Islet of Langerhans (tissue), 1 donor: ENCODE results near the gene MOB3A.
"Not testable (repeated sequence)": the region's sequence is repeated elsewhere in the genome, so short reads cannot be mapped to it uniquely, and the experiment has no call there.

Source experiments
- FAIRE-seq: peaks from one replicate; lab custom pipeline; 2011; peaks lifted over from hg19 to GRCh38; lab: Jason Lieb, UNC

The MOB3A gene

DNA sequence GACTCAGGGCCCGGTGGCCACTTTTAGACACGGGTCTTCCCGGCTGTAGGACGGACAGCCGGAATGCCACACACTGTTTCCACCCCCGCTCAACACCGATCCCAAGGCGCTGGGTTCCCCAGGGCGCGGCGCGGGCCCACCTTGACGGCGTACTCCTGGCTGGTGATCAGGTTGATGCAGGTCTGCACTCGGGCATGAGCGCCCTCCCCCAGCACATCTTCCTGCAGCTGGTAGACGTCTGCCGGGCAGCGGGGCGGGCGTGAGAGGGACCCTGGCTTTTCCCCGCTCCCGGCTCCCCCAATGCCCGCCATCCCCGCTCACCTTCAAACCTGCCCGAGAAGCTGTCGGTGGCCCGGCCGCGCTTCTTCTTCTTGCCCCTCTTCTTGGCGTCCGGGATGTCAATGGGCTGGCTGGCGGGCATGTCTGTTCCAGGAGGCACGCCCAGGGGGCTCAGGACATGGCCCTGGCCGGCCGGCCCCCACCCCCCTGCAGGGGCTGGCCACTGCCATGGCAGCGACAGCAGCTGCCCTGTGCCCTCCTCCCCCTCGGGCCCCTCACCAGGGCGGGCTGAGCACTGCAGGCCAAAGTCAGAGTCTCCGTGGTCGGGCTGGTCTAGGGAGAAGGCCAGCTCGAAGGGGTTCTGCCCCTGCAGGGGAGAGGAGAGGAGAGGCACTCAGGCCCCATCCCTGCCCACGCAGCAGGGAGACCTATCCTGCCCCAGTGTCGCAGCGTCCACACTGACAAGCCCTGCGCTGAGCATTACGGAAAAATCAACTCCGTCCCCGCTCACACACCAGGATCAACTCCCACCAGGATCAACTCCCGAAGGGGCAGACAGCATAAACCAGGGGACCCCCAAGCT lies 49.8 kb downstream of the MOB3A start:
- FAIRE-seq, result no peak

DNA sequence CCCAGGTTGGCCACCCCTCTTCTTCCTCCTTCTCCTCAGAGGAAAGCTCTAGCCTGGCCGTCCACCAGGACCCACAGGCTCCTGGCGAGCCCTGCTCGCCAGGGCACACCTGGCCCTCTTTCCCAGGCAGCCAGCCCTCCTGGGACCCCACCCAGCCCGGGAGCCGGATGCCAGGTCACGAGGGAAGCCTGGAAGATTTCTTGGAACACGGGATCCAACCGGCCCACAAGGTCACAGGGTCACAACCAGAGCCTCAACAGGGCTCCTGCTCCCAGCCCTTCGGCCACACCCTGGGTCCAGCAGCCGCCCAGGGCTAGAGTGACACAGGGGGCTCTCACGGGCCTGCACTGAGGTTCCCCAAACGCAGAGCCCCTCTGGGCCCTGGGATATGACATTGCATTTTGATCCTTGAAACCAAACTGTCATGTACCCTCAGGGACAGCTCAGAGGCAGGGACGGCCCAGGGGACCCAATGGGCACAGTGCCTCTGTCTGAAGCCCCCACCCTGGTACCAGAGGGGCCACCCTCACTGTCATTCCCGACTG lies 50.6 kb downstream of the MOB3A start:
- FAIRE-seq, result no peak

DNA sequence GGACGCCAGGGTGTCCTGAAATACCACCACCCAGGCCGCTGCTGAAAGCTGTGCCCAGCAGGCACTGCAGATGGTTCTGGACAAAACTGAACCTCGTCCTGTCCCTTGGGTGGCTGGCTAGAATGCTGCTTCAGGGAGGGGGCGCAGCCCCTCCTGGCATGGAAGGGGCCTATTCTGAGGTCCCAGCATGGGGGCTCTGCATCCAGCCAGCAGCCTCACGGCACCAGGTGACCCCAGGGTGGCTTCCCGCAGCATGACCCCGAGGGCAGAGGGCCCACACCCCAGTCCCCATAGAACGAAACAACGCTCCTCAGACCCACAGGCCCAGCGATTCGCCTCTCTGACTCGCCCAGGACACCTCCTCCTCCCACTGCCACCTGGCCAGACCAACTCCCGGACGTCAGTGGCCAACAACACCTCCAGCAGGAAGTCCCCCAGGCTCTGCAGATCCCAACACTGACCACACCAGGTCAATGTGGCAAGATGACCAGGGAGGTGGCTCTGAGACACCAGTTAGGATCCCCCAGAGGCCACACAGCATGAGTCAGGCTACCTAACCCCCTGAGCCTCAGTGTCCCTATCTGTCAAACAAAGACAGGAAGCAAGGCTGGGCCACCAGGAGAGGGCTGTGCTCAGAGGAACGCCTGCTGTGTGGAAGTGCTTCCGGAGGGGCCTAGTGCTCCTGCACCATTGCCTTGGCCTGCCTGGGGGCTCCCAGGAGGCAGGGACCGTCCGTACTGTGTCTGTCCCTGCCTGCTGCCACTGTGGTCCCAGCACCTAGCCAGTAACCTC lies 51.2 kb downstream of the MOB3A start:
- no peak for FAIRE-seq

DNA sequence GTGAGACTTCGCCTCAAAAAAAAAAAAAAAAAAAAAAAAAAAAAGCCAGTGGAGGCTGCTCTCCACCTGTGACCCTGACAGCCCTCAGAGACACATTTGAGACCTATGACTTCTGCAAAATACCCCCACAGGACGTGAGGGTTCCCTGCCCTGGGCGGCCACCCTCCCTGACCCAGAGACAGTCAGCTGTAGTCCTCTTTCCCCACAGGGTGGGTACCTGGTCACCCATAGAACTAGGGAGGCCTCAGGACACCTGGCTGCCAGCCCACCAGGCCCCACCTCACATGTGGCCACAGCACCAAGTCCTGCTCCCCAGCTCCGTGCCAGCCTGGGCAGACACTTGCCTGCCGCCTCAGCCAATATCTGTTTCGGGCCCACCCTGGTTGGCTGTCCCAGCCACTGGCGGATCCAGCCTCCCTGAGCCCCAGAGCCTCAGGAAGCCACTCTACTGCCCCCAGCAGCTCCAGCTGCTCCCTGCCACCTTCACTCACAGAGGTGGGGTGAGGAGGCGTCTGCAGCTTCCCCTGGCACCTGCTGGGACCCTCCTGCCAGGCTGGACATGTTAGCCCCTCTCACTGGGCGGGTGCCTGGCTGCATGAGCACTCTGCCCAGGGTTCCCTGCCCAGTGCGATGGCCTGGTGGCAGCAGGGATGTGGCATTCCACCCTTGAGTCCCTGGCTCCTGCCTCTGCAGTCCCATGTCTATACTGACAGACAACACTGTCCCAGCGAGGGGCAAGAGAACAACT lies 52.0 kb downstream of the MOB3A start:
- FAIRE-seq, result no peak

DNA sequence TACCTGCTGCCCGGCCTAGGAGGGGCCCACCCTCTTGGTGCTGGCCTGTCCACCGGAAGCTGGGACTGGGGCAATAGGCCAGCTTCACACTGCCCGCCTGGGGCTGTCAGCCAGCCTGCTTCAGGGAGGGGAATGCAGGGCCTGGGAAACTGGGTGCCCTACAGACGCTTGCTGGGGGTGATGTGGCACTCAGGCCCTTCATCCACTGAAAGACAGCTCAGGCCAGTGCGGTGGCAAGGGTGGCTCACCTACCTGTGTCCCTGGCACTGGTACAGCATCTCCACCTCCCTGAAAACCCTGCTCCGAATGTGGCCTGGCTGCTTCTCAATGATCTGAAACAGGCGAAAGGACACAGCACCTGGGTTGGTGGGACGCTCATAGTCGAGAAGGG lies 52.9 kb downstream of the MOB3A start:
- FAIRE-seq, result no peak

DNA sequence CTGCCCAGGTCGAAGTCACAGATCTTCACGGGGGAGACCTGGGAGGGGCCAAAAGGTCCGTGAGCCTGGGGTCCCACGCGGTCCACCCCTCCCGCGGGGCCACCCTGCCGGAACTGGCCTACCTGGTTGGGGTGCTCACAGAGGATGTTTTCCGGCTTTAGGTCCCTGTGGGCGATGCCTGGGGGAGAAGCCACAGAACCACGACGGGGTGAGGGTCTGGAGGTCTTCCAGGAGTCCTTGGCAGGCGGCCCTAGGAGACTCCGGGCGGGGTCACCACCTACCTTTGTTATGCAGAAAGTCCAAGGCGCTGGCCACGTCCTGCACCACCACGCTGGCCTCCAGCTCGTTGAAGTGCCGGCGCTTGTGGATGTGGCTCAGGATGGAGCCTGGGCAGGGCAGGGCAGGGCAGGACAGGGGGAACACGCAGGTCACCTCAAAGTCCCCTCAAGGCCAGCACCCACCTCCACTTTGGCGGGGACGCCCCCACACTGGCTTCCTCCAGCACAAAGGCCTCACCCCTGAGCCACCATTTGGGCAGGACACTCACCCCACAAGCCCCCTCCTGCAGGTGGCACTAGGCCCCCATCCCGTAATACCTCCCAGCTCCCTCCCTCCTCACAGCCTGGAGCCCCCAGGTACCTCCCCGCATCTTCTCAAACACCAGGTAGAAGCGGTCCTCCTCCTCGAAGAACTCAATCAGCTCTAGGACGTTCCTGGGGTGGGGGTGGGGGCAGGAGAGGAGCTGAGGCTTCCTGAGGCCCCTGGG lies 53.5 kb downstream of the MOB3A start:
- FAIRE-seq, result no peak

DNA sequence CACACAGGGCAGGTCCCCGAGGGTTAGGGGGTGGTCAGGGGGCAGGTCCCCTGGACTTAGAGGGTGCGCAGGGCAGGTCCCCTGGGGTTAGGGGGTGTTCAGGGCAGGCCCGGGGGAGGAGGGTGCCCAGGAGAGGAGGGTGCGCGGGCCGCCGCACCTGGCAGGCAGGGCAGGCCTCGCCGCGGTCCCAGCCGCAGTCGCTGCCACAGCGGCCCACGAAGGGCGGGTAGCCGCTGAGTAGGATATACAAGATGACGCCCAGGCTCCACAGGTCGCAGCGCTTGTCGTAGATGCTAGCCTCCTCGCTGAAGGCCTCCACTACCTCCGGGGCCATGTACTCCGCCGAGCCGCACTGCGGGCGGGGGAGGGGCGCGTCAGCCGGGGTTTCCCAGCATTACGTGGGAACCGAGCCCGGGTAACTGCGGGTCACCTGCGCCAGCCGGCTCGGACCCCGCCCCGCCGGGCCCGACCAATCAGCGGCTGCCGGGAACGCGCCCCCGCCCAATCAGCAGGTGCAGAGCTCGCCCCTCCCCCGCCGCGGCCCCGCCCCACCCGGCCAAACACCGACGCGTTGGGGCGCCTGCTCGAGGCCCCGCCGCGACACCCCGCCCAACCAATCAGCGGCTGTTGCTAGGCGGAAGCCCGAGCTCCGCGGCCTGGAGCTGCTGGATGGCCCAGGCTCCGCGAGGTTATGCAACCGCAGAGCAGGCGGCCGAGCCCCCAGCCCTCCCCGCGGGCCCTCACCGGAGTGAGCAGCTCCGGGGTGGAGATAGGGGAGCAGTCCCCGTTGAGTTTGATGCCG lies 54.2 kb downstream of the MOB3A start:
- FAIRE-seq, result peak; percentile 13

DNA sequence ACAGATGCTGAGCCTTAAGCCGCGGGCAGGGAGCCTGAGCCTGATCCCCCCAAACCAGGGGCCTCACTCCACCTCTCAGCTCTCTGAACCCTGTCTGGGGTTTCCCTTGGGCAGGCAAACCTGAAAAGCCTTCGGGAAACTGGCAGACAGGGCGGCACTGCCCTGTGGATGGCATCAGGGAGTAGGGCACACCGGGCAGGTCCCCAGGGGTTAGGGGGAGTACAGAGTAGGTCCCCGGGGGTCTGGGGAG lies 54.8 kb downstream of the MOB3A start:
- FAIRE-seq, result no peak

DNA sequence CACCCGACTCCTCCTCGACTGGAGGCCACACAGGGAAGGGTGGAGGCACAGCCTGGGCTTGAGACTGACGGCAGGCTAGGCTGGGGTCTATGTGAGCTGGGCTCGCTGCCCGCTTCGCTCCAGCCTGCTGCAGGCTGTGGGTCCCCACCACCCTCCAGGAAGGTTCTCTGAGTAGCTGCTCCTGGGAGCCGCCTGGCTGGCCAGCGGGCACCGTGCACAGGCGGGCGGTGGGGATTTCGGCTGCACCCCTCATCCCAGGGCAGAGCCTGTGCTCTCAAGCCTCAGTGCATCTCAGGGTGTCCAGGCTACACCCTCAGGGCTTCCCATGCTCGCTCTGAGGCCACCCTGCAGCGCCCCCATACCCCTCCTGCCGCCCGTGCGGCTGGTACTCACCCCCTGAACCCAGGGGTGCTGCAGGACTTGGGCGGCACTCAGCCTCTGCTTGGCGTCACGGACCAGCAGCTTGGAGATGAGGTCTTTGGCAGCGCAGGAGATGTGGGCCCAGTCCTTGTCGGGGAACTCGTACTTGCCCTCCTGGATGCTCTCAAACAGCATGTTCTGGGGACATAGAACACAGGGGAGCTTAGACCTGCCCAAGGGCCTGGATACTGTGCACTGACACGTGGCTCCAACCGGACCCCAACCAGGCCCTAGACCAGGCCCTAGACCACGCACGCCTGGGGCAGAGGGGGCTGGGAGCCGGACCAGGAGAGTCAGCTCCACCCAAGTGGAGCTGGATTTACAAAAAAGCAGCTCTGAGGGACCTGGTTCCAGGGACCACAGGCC lies 55.3 kb downstream of the MOB3A start:
- FAIRE-seq, result no peak

DNA sequence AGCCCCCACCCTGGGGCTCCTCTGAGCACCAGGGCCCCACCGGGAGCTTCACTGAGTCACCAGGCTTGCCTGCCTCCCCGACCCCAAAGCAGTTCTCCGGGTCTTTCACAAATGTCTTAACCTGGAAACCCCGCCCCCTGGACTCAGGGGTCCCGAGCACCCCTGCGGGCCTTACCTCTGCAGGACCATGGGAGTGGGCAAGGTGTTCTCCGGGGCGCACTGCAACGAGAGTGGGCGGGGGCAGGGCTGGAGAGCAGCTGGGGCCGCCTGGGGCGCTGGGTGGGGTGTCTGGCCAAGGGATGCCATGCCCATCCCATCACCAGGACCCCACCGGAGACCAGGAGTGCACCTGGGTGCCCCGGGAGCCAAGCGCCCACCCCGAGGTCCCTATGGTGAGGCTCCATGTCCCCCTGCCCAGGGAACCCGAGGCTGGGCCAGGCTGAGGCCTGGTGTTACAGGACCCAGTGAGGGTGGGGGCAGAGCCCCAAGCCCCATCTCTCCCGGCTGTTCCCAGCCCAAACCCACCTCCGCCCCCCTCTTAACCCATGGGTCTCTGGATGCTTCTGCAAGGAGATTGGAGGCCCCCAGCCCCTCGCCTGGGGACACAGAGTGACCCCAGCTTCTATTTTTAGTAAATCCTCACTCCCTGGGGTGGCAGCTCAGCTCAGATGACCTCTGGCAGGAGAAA lies 56.0 kb downstream of the MOB3A start:
- no peak for FAIRE-seq

DNA sequence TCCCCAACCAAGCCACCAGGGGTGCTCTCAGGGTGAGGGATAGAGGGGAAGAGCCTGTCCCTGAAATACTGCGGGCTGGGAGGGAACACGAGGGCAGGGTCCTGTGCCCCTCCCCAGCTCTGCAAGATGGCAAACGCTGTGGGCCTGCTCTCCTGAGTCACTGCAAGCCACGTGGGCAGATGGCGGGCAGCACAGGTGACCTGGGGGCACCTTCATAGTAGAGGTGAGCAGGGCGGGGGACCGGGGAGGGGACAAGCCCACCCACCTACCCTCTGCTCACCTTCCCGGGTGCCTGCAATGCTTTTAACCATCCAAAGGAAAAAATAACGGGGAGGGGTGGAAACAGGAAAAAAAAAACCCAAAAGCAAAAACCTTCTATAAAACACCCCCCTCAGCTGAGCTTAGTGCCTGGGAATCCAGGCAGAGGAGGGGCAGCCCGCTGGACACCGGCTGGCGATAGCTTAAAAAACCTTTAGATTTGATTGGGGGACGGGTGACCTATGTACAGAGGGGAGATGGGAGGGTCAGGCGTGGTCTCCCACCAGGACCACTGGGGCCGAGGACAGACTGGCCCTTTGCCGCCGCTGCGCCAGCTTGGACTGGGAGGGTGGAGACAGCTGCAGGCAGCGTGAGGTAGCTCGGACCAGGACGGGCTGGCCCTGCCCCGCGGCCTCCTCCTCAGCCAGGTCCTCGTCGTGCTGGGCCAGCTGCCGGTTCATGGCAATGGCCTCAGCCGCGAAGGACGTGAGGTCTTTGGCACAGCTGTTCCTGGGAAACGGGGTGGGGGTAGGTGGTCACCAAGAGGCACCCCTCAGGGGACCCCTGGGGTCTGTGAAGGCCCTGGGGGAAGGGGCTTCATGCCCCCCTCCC lies 56.8 kb downstream of the MOB3A start:
- FAIRE-seq, result no peak

DNA sequence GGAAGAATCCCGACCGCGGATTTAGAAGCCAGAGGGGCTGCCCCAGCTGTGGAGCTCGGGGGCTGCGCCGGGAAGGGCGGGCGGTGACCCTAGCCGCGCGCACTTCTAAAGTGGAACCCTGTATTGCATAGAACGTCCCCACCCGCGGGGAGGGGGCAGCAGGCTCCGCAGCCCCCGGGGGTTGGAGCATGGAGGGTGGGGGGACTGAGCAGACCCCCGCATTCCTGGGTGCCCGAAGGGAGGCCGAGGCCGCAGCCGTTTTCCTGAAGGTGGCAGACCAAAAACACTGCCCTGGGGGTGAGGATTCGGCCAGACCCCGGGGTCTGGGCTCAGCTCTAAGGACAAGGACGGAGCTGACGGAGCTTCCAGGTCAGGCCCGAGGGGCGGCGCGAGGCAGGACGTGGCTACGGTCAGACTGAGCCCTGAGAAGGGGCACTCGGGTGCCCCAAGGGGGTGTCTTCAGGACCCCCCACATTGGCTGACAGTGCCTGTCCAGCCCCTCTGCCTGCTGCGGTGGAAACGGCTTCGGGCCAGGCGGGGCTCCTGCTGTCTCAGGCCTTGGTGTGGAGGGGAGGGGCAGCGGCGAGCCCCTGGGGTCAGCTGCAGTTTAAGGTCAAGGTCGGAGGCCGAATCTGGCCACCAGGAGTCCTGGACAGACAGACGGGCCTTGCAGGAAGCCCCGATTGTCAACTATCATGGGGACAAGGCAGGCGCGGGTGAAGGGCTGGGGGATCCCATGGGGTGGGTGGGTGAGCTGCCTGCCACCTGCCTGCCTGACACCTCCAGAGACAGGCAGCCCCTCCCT lies 57.6 kb downstream of the MOB3A start:
- FAIRE-seq, result no peak

DNA sequence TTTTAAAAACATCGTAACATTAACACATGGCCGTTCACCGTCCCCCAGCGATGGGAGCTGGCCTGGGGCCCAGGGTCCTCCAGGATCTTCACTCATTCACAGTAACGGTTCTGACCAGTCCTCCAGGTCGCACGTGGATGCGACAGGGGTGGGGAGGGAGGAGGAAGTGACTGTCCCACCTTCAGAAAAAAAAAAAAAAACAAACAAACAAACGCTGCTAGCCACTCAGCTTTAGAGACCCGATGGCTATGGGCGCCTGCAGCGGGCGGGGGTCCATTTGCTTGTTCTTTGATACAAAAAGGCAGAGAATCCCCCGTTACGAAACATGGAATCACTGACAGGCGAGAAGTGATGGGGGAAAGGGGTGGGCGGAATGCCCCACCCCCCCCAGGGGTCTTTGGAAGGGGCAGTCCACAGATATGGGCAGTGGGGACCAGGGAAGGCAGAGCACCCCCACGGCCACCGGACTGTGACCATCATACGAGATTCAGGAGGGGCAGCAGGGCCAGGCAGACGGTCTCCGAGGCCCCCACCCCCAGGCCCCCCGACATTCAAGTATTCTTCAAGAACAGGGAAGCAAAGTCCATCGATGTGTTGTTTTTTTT lies 58.4 kb downstream of the MOB3A start:
- FAIRE-seq, result no peak

DNA sequence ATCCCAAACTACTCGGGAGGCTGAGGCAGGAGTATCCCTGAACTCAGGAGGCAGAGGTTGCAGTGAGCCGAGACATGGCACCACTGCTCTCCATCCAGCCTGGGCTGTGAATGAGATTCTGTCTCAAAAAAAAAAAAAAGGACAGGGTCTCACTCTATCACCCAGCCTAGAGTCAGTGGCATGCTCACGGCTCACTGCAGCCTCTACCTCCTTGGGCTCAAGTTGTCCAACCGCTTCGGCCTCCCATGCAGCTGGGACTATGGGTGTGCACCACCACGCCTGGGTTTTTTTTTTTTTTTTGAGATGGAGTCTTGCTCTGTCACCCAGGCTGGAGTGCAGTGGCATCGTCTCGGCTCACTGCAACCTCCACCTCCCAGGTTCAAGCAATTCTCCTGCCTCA lies 59.7 kb downstream of the MOB3A start:
- FAIRE-seq, result no peak

DNA sequence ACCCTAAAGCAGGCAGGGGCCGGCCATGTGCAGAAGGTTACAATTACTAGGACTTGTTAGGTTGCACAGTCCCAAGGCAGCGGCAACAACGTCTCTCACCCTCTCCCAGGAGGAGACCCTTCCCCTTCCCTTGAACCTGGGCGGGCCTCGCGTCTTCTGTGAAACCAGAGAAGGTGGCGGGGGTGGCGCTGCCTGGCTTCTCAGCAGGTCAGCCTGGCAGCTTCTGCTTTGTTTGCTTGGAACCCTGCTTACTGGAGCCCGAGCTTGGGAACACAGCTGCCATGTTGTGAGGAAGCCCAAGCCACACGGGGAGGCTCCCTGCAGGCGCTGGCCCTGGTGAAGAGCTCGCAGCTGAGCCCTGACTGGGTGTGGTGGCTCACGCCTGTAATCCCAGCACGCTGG lies 60.5 kb downstream of the MOB3A start:
- FAIRE-seq, result no peak

DNA sequence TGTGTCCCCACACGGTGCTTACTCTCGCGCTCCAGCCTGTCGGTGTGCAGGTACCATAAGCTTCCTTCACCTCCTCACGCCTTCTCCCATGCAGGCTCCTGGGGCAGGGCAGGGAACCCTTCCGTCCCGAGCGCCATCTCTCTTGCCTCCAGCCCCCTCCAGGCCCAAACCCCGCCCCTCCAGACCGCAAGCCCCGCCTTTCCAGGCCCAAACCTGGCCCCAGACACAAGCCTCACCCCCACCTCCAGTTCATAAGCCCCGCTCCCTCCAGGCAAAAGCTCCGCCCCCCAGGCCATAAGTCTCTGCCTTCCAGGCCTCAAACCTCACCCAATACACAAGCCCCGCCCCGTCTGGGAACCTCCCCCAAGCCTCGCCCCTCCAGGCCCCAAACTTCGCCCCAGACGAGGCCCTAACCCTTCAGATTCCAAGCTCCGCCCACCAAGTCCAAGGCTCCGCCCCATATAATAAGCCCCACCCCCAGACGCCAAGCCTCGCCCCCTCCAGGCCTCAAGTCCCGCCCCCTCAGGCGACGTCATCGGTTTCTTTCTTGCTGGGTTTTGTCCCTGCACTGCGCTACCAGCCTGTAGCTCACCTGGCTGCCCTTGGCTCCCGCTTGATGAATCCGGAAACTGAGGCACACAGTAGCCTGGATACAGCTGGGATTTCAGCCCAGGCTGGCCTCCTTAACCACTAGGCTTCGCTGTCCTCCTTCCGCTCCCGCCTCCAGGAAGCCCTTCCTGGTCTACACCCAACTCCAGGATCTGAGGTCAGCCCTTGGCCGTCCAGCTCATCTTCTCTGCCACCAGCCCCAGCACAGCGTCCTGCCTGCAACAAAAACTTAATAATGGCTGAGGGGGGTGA lies 61.2 kb downstream of the MOB3A start:
- no peak for FAIRE-seq

DNA sequence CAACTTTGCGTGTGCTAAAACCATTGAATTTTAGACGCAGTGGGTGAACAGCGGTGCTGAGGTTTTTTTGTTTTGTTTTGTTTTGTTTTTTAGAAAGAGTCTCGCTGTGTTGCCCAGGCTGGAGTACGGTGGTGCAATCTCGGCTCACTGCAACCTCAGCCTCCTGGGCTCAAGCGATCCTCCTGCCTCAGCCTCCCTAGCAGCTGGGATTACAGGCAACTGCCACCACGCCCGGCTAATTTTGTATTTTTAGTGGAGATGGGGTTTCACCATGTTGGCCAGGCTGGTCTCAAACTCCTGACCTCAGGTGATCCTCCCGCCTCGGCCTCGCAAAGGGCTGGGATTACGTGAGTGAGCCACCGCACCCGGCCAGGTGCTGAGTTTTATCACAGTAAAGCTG lies 61.9 kb downstream of the MOB3A start:
- not testable (repeated sequence) for FAIRE-seq
